ENCODE measurements around the gene DOCK1.

DOCK1 gene

DNA sequence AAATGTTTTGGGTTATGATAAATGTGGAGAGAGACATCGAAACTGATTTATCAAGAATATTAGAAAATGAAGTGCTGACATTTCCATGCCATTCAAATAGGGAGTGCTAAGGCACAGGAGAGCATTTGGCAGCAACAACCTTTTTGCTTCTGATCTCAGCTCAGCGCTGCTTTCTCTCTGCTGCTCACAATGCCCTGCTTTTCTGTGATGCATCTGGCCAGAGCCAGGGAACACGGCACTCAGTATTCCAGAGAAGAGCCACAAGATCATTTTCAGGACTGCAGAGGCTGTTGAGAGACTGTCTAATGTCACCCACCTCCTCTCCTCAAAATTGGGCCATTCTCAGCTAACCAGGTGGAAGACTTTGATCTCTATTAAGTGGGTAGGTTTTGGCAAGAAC lies 263.0 kb downstream of the DOCK1 start:
- DNase-seq (ENCODE audit: low read depth in 2 of 2) = no peak

- no peak for DNase-seq (ENCODE audit: low read depth in 2 of 2)
Measured at GRCh38 chr10:127174866-127175265, 269.6 kb downstream of the DOCK1 start.

DNA sequence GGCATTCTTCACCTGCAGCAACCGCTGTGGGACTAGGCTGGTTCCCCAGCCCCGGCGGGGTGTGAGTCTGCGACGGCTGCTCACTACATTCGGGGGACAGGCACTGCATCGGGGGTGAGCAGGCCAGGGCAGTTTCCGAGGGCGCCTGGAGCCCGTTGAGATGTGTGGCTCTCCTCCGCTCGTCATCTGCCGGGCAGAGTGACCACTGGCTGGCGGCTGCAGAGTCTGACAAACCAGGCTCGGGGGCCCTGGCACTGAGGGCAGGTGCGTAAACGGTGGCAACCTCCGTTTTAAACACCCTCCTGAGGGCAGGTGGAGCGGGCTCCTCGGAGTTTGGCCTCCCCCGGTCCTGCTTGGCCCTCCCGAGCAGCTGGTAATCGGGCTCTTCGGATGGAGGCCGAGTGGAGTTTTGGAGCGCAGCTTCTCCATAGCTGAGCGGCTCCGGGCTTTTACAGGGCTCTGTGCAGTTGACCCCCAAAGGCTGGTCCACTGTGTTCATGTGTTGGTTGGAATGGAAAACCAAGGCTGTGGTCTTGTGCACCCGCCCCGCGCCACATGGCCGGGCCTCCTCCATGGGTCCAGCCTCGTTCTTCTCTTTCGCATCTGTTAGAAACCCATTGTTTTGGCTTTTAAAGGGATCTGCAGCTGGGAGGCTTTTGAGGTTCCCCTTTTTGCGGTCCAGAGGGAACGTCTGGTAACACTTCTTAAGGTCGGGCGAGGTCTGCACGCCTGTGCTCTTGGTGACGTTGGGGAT lies 270.3 kb downstream of the DOCK1 start:
- no peak for DNase-seq (ENCODE audit: low read depth in 2 of 2)

DNA sequence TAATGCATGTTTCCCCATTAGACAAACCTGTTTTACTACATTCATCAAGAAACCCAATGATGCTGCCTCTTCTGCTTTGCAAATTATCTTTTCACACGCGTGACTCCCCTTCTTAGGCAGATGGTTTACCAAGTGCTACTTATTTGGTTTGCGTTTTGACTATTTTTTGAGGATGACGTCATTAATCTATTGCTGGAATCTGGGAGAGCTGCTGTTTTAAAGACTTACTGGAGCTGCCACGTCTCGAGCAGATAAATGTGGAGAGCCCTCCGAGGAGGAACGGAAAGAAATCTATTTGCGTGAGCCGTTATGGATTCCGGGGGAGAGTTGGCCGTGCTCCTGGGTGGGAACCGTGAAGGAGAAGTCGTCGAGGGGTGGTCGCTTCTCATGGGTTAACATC lies 271.4 kb downstream of the DOCK1 start:
- no peak for DNase-seq (ENCODE audit: low read depth in 2 of 2)

DNA sequence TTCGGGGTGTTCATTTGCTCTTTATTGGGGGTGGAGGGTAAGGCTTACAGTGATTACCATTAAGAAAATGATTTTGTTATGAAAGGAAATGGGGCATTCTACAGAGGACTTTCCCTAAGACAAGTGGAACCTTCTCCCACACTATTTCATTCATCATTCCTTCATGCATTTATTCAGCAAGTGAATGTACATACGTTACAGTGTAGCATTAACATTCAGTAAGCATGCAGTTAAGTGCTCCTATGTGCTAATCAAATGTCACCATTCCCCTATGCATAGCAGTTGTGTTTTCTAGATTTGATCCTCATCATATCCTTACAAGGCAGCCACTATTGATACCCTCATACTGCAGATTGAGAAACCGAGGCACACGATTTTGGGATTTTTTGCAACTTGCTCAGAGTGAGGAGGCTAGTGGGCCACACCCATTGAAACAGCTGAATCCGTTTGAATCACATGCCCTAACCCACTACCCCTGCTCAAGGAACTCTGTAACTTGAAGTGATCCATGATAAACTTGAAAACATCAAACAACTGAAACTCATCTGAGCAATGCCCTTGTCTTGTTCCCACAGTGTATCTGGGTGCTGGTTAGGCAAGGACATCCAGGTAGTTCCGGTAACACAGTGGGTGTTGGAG lies 274.5 kb downstream of the DOCK1 start:
- no peak for DNase-seq (ENCODE audit: low read depth in 2 of 2)

DNA sequence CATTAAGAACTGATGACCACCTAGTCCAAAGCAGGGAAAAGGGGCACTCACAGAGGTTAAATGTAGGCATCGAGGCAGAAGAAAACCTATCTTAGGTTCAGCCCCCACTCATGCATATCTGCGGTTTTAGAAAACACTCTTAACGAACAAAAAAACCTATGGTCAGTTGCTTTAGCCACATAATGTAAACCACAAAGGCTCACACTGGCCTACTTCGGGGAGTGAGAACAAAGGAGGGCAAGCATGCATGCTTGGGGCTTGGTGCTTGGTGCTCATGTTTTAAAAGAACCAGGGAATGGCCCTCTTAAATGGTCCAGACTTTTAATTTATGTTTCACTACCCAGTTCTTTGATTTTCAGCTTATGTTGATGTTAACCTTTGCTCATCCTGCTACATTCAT lies 276.9 kb downstream of the DOCK1 start:
- no peak for DNase-seq (ENCODE audit: low read depth in 2 of 2)

DNA sequence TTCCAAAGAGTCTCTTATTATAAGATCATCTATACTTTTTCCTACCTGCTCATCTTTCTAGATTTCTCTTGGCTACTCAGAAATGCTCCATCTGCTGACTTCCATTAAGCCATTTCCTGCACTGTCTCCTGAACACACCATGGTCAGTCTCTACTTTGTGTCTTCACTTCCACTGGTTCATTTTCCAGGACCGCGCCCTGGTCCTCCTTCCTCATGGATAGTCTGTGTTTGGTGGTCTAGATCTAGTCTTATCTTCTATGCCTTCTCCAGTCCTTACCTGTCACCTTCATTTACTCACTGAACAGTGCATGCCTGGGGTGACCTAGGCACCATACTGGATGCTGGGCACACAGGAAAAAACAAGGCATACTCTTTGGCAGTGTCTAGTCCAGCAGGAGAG lies 279.4 kb downstream of the DOCK1 start:
- DNase-seq (ENCODE audit: low read depth in 2 of 2) = no peak

DNA sequence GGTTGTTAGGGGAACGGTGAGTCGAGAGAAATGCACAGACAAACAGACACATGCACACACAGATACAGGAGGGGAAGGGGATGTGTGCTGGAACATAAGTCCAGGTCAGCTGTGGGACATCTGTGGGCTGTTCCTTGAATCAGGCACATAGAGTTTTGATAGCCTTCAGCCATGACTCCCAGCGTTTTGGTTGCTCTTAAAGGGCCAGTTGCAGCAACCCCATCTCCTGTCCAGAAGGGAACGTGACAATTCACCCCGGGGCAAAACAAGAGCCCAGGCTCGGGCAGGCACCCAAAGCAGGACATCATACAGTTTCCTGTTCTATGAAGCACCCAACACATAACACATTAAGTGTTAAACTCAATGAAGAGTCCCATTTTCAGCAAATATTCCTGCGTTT lies 281.6 kb downstream of the DOCK1 start:
- DNase-seq (ENCODE audit: low read depth in 2 of 2) = no peak

- DNase-seq (ENCODE audit: low read depth in 2 of 2) = no peak
Measured at GRCh38 chr10:127189226-127189625, 284.0 kb downstream of the DOCK1 start.

- no peak for DNase-seq (ENCODE audit: low read depth in 2 of 2)
Measured at GRCh38 chr10:127190427-127190826, 285.2 kb downstream of the DOCK1 start.

DNA sequence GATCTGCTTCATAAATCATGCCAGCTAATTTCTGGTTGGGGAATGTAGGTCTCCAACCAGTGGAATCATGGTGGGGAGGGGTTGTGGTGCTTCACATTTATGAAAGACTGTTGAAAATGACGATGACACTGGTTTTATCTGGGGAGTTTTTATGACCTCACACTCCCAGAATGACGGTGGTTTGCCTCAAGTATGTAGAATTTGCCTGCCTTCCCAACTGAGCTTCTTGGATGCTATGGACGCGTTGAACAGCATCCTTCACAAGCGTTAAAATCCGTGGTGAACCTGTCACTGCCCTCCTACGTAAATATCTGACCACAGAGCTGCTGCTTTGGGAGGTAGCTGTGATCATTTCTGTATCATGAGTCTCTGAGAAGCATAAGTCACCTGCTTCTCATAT lies 287.9 kb downstream of the DOCK1 start:
- DNase-seq (ENCODE audit: low read depth in 2 of 2) = no peak

DNA sequence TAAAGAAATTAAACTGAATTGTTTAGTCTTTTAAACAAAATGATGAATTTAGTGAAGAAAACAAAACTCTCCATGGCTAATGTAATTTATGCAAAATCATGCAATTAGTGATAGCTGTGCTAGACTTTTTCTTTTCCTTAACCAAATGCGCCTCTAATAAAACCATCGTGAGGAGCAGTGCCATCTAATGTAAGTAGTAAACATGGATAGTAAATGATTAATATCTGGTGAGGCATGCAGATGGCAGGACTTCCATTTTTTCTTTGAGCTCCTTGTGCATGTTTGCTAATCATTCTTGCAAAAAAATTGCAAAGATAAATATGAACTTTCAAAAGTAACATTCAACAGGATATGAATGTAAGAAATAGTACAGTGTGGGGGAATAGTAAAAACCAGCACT lies 288.9 kb downstream of the DOCK1 start:
- DNase-seq (ENCODE audit: low read depth in 2 of 2) = no peak

DNA sequence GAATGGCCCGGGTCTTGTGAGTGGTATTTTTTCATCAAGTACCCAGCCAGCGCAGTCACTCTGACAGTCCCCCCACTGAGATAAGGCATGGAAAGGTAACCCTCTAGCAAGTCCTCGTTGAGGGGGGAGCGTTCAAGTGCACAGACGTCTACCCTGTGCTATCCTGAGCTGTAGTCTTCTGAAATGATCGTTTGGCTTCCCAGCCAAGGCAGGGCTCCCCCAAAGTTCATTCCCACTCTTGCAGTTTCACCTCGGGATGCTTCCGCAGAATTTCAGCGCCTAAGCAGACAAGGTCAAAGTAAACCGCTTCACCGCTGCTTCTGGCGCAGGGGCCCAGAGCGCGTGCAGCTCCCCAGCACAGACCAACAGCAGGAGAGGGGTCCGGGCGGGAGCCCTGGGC lies 289.4 kb downstream of the DOCK1 start:
- no peak for DNase-seq (ENCODE audit: low read depth in 2 of 2)

DNA sequence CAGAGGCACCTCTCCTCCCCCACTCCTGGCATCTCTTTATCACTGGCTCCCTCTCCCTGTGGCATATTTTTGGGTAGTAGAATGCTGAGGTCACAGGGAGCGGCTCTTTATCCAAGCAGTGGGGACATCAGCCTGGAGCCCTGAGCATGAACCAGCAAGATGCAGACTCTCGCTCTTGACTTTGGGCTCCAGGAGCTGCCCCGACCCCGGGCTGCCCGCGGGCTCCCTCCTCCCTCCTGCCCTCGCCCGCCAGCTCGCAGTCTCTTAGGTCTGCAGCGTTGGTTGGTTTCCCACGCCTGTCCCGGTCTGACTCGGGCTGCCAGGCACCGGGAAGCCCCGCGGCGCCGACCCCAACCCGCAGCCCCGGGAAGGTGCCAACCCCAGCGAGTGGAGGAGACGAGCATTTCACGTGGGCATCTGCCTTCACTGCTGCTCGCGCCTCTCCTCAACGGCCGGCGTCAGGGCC lies 289.8 kb downstream of the DOCK1 start:
- no peak for DNase-seq (ENCODE audit: low read depth in 2 of 2)

- no peak for DNase-seq (ENCODE audit: low read depth in 2 of 2)
Measured at GRCh38 chr10:127195571-127196281, 290.5 kb downstream of the DOCK1 start.

- DNase-seq (ENCODE audit: low read depth in 2 of 2) = no peak
Measured at GRCh38 chr10:127196282-127197153, 291.3 kb downstream of the DOCK1 start, which contains the start of gene INSYN2A. INSYN2A (minus strand) TSS chr10:127196591; CDS start chr10:127176395, 20,196 bp downstream.

GRCh38 chr10:127197154-127197432 lies 291.9 kb downstream of the DOCK1 start:
- no peak for DNase-seq (ENCODE audit: low read depth in 2 of 2)

GRCh38 chr10:127198307-127198706 lies 293.1 kb downstream of the DOCK1 start:
- no peak for DNase-seq (ENCODE audit: low read depth in 2 of 2)

DNA sequence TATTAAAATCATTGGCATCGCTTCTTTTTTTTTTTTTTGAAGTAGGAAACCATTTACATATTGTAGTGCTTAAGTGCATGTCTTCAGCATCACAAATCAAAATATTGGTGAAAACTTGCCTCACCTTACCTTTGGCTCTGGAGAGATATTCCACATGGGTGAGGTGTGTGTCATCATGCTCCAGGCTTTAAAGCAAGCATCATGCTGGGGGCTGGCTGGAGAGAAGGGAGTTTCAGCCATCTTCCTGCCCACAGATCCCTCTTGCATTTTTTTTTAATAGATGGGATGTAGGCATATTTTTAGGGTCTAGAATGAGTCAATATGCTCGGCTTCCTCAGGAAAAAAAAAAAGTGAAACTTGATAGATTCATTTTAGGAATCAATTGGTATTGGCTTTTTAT lies 293.5 kb downstream of the DOCK1 start:
- DNase-seq (ENCODE audit: low read depth in 2 of 2) = no peak

GRCh38 chr10:127200646-127201045 lies 295.4 kb downstream of the DOCK1 start:
- no peak for DNase-seq (ENCODE audit: low read depth in 2 of 2)

DNA sequence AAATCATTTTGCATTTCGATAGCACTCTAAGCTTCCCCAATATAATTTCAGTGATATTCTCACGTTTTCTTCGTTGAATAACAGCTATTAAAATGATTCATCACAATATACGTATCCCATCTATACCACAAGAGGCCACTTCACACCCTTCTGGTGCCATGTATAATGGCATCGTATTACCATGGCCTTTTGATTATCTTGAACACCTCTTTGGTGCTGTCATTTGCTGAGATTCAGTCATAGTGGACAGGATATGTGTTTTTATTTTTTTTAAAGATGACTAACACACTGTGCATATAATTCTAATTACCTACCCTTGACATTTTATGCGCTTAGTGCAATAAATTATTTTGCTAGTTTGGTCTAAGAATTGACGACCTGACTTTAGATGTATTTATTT lies 297.8 kb downstream of the DOCK1 start:
- DNase-seq (ENCODE audit: low read depth in 2 of 2) = no peak

GRCh38 chr10:127207081-127207480 lies 301.9 kb downstream of the DOCK1 start:
- no peak for DNase-seq (ENCODE audit: low read depth in 2 of 2)

Measured in stimulated activated CD8-positive, alpha-beta memory T cell treated with anti-CD3 and anti-CD28 coated beads, Interleukin-7, amount 100 ng/mL, for 1 hour (primary cell).